HepG2 (cell line): ENCODE measurements around the gene CGREF1. TPM values are rescaled to one million over a fixed set of nuclear protein-coding genes. Genes with fewer than 3 reads are reported as not detected.
A peak's percentile ranks its signal among the peaks of the same experiment; 100 is the strongest.

ENCODE experiments used
- AHR ChIP-seq: IDR thresholded peaks from 2 replicates; pipeline ENCODE4 v1.6.1; 2018; ENCODE audit warnings: missing genetic modification reagents, missing compliant biosample characterization
- ATF7 ChIP-seq, 2 experiments: fragments of 450-650 bp in 1 of 2; sonication (generic) in 1 of 2; formaldehyde crosslinking in 1 of 2; IDR thresholded peaks; 2 replicates each; pipeline versions ENCODE4 v1.4.0 to v1.6.1; 2016 to 2020; ENCODE audit warnings: antibody characterized with exemption in 1 of 2, mild to moderate bottlenecking in 1 of 2, missing genetic modification reagents in 1 of 2
- CHD4 ChIP-seq: fragments of 200-600 bp; sonication (generic); IDR thresholded peaks from 2 replicates; pipeline ENCODE4 v1.7.0; 2017; ENCODE audit warnings: mild to moderate bottlenecking, low read length, borderline replicate concordance
- HIVEP1 ChIP-seq: sonication (generic); formaldehyde crosslinking; IDR thresholded peaks from 2 replicates; pipeline ENCODE4 v1.4.0; 2020; ENCODE audit warnings: mild to moderate bottlenecking, missing genetic modification reagents
- HMGXB3 ChIP-seq: sonication (generic); formaldehyde crosslinking; IDR thresholded peaks from 2 replicates; pipeline ENCODE4 v1.4.0; 2020; ENCODE audit warnings: missing genetic modification reagents, borderline replicate concordance
- KLF6 ChIP-seq: IDR thresholded peaks from 2 replicates; pipeline ENCODE4 v1.8.0; 2016; ENCODE audit warnings: missing biosample characterization, missing genetic modification reagents
- MAFF ChIP-seq: IDR thresholded peaks from 2 replicates; pipeline ENCODE4 v1.6.1; 2011; ENCODE audit warnings: low read depth, low read length, improper control_type of control experiment
- NKX3-1 ChIP-seq: sonication (generic); formaldehyde crosslinking; IDR thresholded peaks from 2 replicates; pipeline ENCODE4 v1.5.0; 2020; ENCODE audit warnings: missing genetic modification reagents
- PRDM15 ChIP-seq: sonication (generic); formaldehyde crosslinking; IDR thresholded peaks from 2 replicates; pipeline ENCODE4 v1.4.0; 2020; ENCODE audit warnings: missing genetic modification reagents
- RXRA ChIP-seq: sonication (generic); formaldehyde crosslinking; IDR thresholded peaks from 2 replicates; pipeline ENCODE4 v1.5.1; 2020; ENCODE audit warnings: missing genetic modification reagents
- SNRNP70 ChIP-seq: fragments of 200-400 bp; formaldehyde crosslinking; IDR thresholded peaks from 2 replicates; pipeline ENCODE4 v1.6.1; 2017; ENCODE audit warnings: mild to moderate bottlenecking, low read depth, low read length, moderate library complexity
- SOX13 ChIP-seq, 3 experiments: fragments of 450-650 bp in 1 of 3; sonication (generic) in 1 of 3; formaldehyde crosslinking in 1 of 3; IDR thresholded peaks in 2 of 3; conservative IDR thresholded peaks in 1 of 3; 2 replicates each; pipeline versions ENCODE4 v1.5.0 to v1.6.1; 2016 to 2020; ENCODE audit warnings: antibody characterized with exemption in 1 of 3, mild to moderate bottlenecking in 1 of 3, missing compliant biosample characterization in 1 of 3, missing genetic modification reagents in 1 of 3, moderate library complexity in 1 of 3
- XBP1 ChIP-seq: sonication (generic); formaldehyde crosslinking; IDR thresholded peaks from 2 replicates; pipeline ENCODE4 v1.5.0; 2020; ENCODE audit warnings: missing genetic modification reagents
- ZNF543 ChIP-seq: sonication (generic); formaldehyde crosslinking; IDR thresholded peaks from 2 replicates; pipeline ENCODE4 v1.4.0; 2020; ENCODE audit warnings: mild to moderate bottlenecking, missing genetic modification reagents
- ZNF678 ChIP-seq: sonication (generic); formaldehyde crosslinking; IDR thresholded peaks from 2 replicates; pipeline ENCODE4 v1.4.0; 2020; ENCODE audit warnings: mild to moderate bottlenecking, missing genetic modification reagents
- ZNF768 ChIP-seq: sonication (generic); formaldehyde crosslinking; IDR thresholded peaks from 2 replicates; pipeline ENCODE4 v1.4.0; 2020; ENCODE audit warnings: missing genetic modification reagents
- ZNF784 ChIP-seq: sonication (generic); formaldehyde crosslinking; IDR thresholded peaks from 2 replicates; pipeline ENCODE4 v1.5.1; 2020; ENCODE audit warnings: missing genetic modification reagents, mild to moderate bottlenecking, borderline replicate concordance
- ZNF788 ChIP-seq: sonication (generic); formaldehyde crosslinking; IDR thresholded peaks from 2 replicates; pipeline ENCODE4 v1.5.0; 2020; ENCODE audit warnings: mild to moderate bottlenecking, missing genetic modification reagents, borderline replicate concordance
- ZNF891 ChIP-seq: sonication (generic); formaldehyde crosslinking; IDR thresholded peaks from 2 replicates; pipeline ENCODE4 v1.5.0; 2020; ENCODE audit warnings: mild to moderate bottlenecking, missing genetic modification reagents
- polyA plus RNA-seq, 8 experiments: library from polyadenylated mRNA; depleted of rRNA in 3 of 8; stranded (reverse) in 7 of 8; unstranded in 1 of 8; fragments of >200 nt; fragmentation: Illumina TruSeq in 4 of 8; extraction: Trizol in 4 of 8; gene quantifications; 2 replicates each; pipeline versions ENCODE4 v1.2.1 to v1.2.3, GENCODE V29; 2011 to 2016; ENCODE audit warnings: low read depth in 4 of 8, missing spikeins in 1 of 8, mixed read lengths in 1 of 8; ENCODE audit not compliant: insufficient read depth in 1 of 8
- total RNA-seq, 5 experiments: library from RNA; depleted of rRNA; stranded (reverse); fragments of >200 nt; fragmentation: Illumina TruSeq; extraction: Trizol; gene quantifications; 2 replicates each; pipeline ENCODE4 v1.2.3, GENCODE V29; 2016; ENCODE audit warnings: low read depth in 1 of 5

The CGREF1 gene
- total and polyA plus RNA-seq, 2 of the 13 experiments (the other 11 are each of a cell fraction or from before 2014, with no cell fraction given), result 13.9 to 23.4 TPM

GRCh38 chr2:27118525-27119329 lies at the start of gene CGREF1 (continued):
- TF ChIP-seq NKX3-1 (CRISPR knock-in tag) (no peak), KLF6 (peak; percentile 45; the same call in 1 of the 2 replicates), SOX13 (IDR thresholded peaks at IDR 0.05) (no peak), SOX13 (CRISPR knock-in tag; conservative IDR thresholded peaks at IDR 0.05 in 1 of 2, IDR thresholded peaks at IDR 0.05 in 1 of 2) (no peak), MAFF (no peak), HMGXB3 (CRISPR knock-in tag) (no peak), SNRNP70 (no peak), ZNF768 (CRISPR knock-in tag) (peak; percentile 35; the same call in 1 of the 2 replicates), XBP1 (CRISPR knock-in tag) (no peak), PRDM15 (CRISPR knock-in tag) (no peak), ZNF784 (CRISPR knock-in tag) (0 out of 2 replicates have a peak, but pooled peaks have one; percentile 58), ZNF788 (CRISPR knock-in tag) (no peak), AHR (no peak), ZNF543 (CRISPR knock-in tag) (no peak), ZNF678 (CRISPR knock-in tag) (no peak), CHD4 (no peak), ZNF891 (no peak; the same call in 1 of the 2 replicates), ATF7 (IDR thresholded peaks at IDR 0.05) (no peak), ATF7 (CRISPR knock-in tag; IDR thresholded peaks at IDR 0.05) (no peak), HIVEP1 (no peak; the same call in 1 of the 2 replicates), RXRA (CRISPR knock-in tag) (no peak)
